ENCODE results near the gene TRH. TPM values are rescaled to one million over a fixed set of nuclear protein-coding genes. Genes with fewer than 3 reads are reported as not detected.

TRH gene
- total RNA-seq, 1 donor = not detected

GRCh38 chr3:129972301-129972700 lies 2.2 kb upstream of the TRH start:
- no peak for TF ChIP-seq CTCF (IDR thresholded peaks at IDR 0.05; ENCODE audit: insufficient read depth, low read depth, low read length)
- DNase-seq (ENCODE audit: low read depth) = no peak

GRCh38 chr3:129973853-129974563 lies 512 bp upstream of the TRH start:
- no peak for TF ChIP-seq CTCF (IDR thresholded peaks at IDR 0.05; ENCODE audit: insufficient read depth, low read depth, low read length)
- no peak overlapping the region for H3K4me3 ChIP-seq (ENCODE audit: low read depth, low read length)

More at GRCh38 chr3:129972301-129972700, 2.2 kb upstream of the TRH start:
- no peak overlapping the region for H3K4me3 ChIP-seq (ENCODE audit: low read depth, low read length)

GRCh38 chr3:129974833-129975704 lies 549 bp downstream of the TRH start:
- no peak for DNase-seq (ENCODE audit: low read depth)
- H3K4me3 ChIP-seq (ENCODE audit: low read depth, low read length) = no peak overlapping the region
- TF ChIP-seq CTCF (IDR thresholded peaks at IDR 0.05; ENCODE audit: insufficient read depth, low read depth, low read length) = no peak

More at GRCh38 chr3:129973853-129974563, 512 bp upstream of the TRH start:
- DNase-seq (ENCODE audit: low read depth) = no peak

- DNase-seq (ENCODE audit: low read depth) = no peak
- no peak overlapping the region for H3K4me3 ChIP-seq (ENCODE audit: low read depth, low read length)
- no peak for TF ChIP-seq CTCF (IDR thresholded peaks at IDR 0.05; ENCODE audit: insufficient read depth, low read depth, low read length)
Observed at GRCh38 chr3:129975705-129976048, 1.2 kb downstream of the TRH start.

GRCh38 chr3:129976286-129976685 lies 1.8 kb downstream of the TRH start:
- no peak for TF ChIP-seq CTCF (IDR thresholded peaks at IDR 0.05; ENCODE audit: insufficient read depth, low read depth, low read length)

GRCh38 chr3:129978123-129978522 lies 3.6 kb downstream of the TRH start:
- no peak for DNase-seq (ENCODE audit: low read depth)
- H3K4me3 ChIP-seq (ENCODE audit: low read depth, low read length) = no peak overlapping the region
- TF ChIP-seq CTCF (IDR thresholded peaks at IDR 0.05; ENCODE audit: insufficient read depth, low read depth, low read length) = no peak

More at GRCh38 chr3:129976286-129976685, 1.8 kb downstream of the TRH start:
- no peak overlapping the region for H3K4me3 ChIP-seq (ENCODE audit: low read depth, low read length)
- DNase-seq (ENCODE audit: low read depth) = no peak
